Stimulated activated CD4-positive, alpha-beta T cell treated with anti-CD3 and anti-CD28 coated beads, Interleukin-2, amount 100 ng/mL, for 24 hours (primary cell): ENCODE data around the gene REV1.

Experiments
- DNase-seq, 2 donors: peaks; one replicate each; pipeline ENCODE4 v3.0.0-alpha.2; 2020

Gene REV1

GRCh38 chr2:99445065-99445464 is 44.8 kb downstream of the REV1 start:
- DNase-seq = no peak

GRCh38 chr2:99444222-99444621 is 45.6 kb downstream of the REV1 start:
- DNase-seq = no peak

GRCh38 chr2:99442837-99443236 is 47.0 kb downstream of the REV1 start:
- DNase-seq = no peak

- no peak for DNase-seq
Measured at GRCh38 chr2:99439971-99440505, 49.8 kb downstream of the REV1 start.

GRCh38 chr2:99436874-99437273 is 52.9 kb downstream of the REV1 start:
- no peak for DNase-seq

GRCh38 chr2:99433340-99433739 is 56.5 kb downstream of the REV1 start:
- DNase-seq = no peak

- DNase-seq = no peak
Measured at GRCh38 chr2:99431587-99432275, 58.1 kb downstream of the REV1 start.

GRCh38 chr2:99430614-99431291 is 59.1 kb downstream of the REV1 start:
- DNase-seq = no peak

- no peak for DNase-seq
Measured at GRCh38 chr2:99425022-99425421, 64.8 kb downstream of the REV1 start.

- no peak for DNase-seq
Measured at GRCh38 chr2:99424371-99424770, 65.4 kb downstream of the REV1 start.

GRCh38 chr2:99422599-99422998 is 67.2 kb downstream of the REV1 start:
- no peak for DNase-seq

- DNase-seq = no peak
Measured at GRCh38 chr2:99421469-99421868, 68.3 kb downstream of the REV1 start.

GRCh38 chr2:99420751-99421299 is 69.0 kb downstream of the REV1 start:
- DNase-seq = no peak

GRCh38 chr2:99420031-99420430 is 69.8 kb downstream of the REV1 start:
- DNase-seq = no peak

- no peak for DNase-seq
Measured at GRCh38 chr2:99417396-99417795, 72.4 kb downstream of the REV1 start.

- no peak for DNase-seq
Measured at GRCh38 chr2:99414566-99414965, 75.3 kb downstream of the REV1 start.

- DNase-seq = no peak
Measured at GRCh38 chr2:99410276-99410675, 79.5 kb downstream of the REV1 start.

- DNase-seq = no peak
Measured at GRCh38 chr2:99406137-99406536, 83.7 kb downstream of the REV1 start.

- no peak for DNase-seq
Measured at GRCh38 chr2:99404797-99405669, 84.8 kb downstream of the REV1 start.

GRCh38 chr2:99404039-99404796 is 85.6 kb downstream of the REV1 start:
- DNase-seq = no peak

- no peak for DNase-seq
Measured at GRCh38 chr2:99403524-99403923, 86.3 kb downstream of the REV1 start.

- DNase-seq = no peak
Measured at GRCh38 chr2:99403084-99403483, 86.7 kb downstream of the REV1 start.
